GM23248 (cell line): ENCODE data around the gene CAST. TPM values are rescaled to one million over a fixed set of nuclear protein-coding genes. Genes with fewer than 3 reads are reported as not detected.
A peak's percentile ranks its signal among the peaks of the same experiment; 100 is the strongest.
"Not testable (repeated sequence)": the region's sequence is repeated elsewhere in the genome, so short reads cannot be mapped to it uniquely, and the experiment has no call there.

Experiments used
- DNase-seq: peaks from one replicate; pipeline ENCODE4 v3.0.0-alpha.2; 2015
- H2AFZ ChIP-seq: fragments of 200-600 bp; sonication (generic); 2 replicates; pipeline ENCODE4 v1.6.1; 2016; ENCODE audit warnings: antibody characterized with exemption
- H3F3A ChIP-seq: fragments of 200-600 bp; sonication (generic); 2 replicates; pipeline ENCODE4 v1.6.1; 2016; ENCODE audit warnings: mild to moderate bottlenecking, antibody characterized with exemption, mixed run types; ENCODE audit not compliant: insufficient read depth
- H3K27ac ChIP-seq: fragments of 200-600 bp; sonication (generic); 2 replicates; pipeline ENCODE4 v1.5.1; 2016; ENCODE audit warnings: mild to moderate bottlenecking
- H3K27me3 ChIP-seq: fragments of 200-600 bp; sonication (generic); replicated peaks from 2 replicates; pipeline ENCODE4 v1.6.1; 2016; ENCODE audit warnings: mild to moderate bottlenecking; ENCODE audit not compliant: insufficient read depth
- H3K36me3 ChIP-seq: fragments of 200-600 bp; sonication (generic); 2 replicates; pipeline ENCODE4 v1.6.1; 2016; ENCODE audit warnings: low read depth, mild to moderate bottlenecking
- H3K4me1 ChIP-seq: fragments of 200-600 bp; sonication (generic); 2 replicates; pipeline ENCODE4 v1.6.1; 2016; ENCODE audit warnings: mild to moderate bottlenecking; ENCODE audit not compliant: insufficient read depth
- H3K4me2 ChIP-seq: fragments of 200-600 bp; sonication (generic); one replicate; pipeline ENCODE4 v1.6.1; 2016; ENCODE audit warnings: mild to moderate bottlenecking; ENCODE audit not compliant: unreplicated experiment
- H3K4me3 ChIP-seq: fragments of 200-600 bp; sonication (generic); 2 replicates; pipeline ENCODE4 v1.5.1; 2016; ENCODE audit warnings: mild to moderate bottlenecking
- H3K79me2 ChIP-seq: fragments of 200-600 bp; sonication (generic); 2 replicates; pipeline ENCODE4 v1.6.1; 2016; ENCODE audit warnings: mild to moderate bottlenecking; ENCODE audit not compliant: insufficient read depth
- H3K9ac ChIP-seq: fragments of 200-600 bp; sonication (generic); 2 replicates; pipeline ENCODE4 v1.6.1; 2016; ENCODE audit warnings: mild to moderate bottlenecking
- H3K9me2 ChIP-seq: fragments of 200-600 bp; sonication (generic); 2 replicates; pipeline ENCODE4 v1.6.1; 2016; ENCODE audit warnings: mixed run types, mild to moderate bottlenecking, moderate library complexity; ENCODE audit not compliant: insufficient read depth
- H3K9me3 ChIP-seq: fragments of 200-600 bp; sonication (generic); one replicate; pipeline ENCODE4 v1.6.1; 2017; ENCODE audit warnings: low read depth
- H4K20me1 ChIP-seq: fragments of 200-600 bp; sonication (generic); 2 replicates; pipeline ENCODE4 v1.6.0; 2016; ENCODE audit not compliant: insufficient read depth
- EZH2 ChIP-seq: fragments of 200-600 bp; sonication (generic); IDR thresholded peaks from 2 replicates; pipeline ENCODE4 v1.6.1; 2018; ENCODE audit warnings: antibody characterized with exemption, mild to moderate bottlenecking; ENCODE audit not compliant: insufficient read depth, poor library complexity, severe bottlenecking
- EZH2phosphoT487 ChIP-seq: fragments of 200-600 bp; sonication (generic); IDR thresholded peaks from 2 replicates; pipeline ENCODE4 v1.6.1; 2018; ENCODE audit warnings: antibody characterized with exemption, moderate library complexity, mild to moderate bottlenecking, low read depth; ENCODE audit not compliant: insufficient read depth
- WGBS, 2 experiments: methylation state at CpG; one replicate each; pipeline ENCODE4 v1.1.6; 2015 to 2017; ENCODE audit warnings: low lambda C conversion rate in 2 of 2, low coverage in 1 of 2; ENCODE audit errors: missing lambda C conversion rate in 2 of 2; 5-methylcytosine and 5-hydroxymethylcytosine counted together
- in situ Hi-C: fragments of 300-500 bp; cut with MboI; formaldehyde crosslinking; loops from 2 replicates; pipeline ENCODE4 v1.15.0; 2020
- polyA plus RNA-seq: library from polyadenylated mRNA; unstranded; fragments of >200 nt; fragmentation: Nextera tagmentation; extraction: Ambion mirVana; gene quantifications from 2 replicates; pipeline ENCODE4 v1.2.1, GENCODE V29; 2016
- total RNA-seq: library from RNA; depleted of rRNA; stranded (reverse); fragments of >200 nt; shearing (Covaris generic); gene quantifications from 2 replicates; pipeline ENCODE4 v1.2.3, GENCODE V29; 2014

The CAST gene
- total and polyA plus RNA-seq, 2 experiments from 2014 or later = 179 to 196 TPM

- no peak for TF ChIP-seq EZH2
- no peak for TF ChIP-seq EZH2phosphoT487
- DNase-seq = peak; percentile 81
- no peaks in the 10 kb centered on the region for H3K79me2 ChIP-seq
- no peaks in the 10 kb centered on the region for H3K9me2 ChIP-seq
- 0 out of 2 replicates have a peak overlapping the region, but pooled peaks have one; percentile 21 for H2AFZ ChIP-seq
- H3K9me3 ChIP-seq = no peaks in the 10 kb centered on the region
- peaks cover 88% of the 10 kb centered on the region for H3K36me3 ChIP-seq
- no peaks in the 10 kb centered on the region for H3K27me3 ChIP-seq
- peaks cover 23% of the 10 kb centered on the region for H3K4me1 ChIP-seq
- peak overlapping the region; percentile 2 for H3K4me2 ChIP-seq
- in situ Hi-C loops = no loop called here
- H3K27ac ChIP-seq = peak overlapping the region; percentile 39
- H3F3A ChIP-seq = peaks cover 30% of the 10 kb centered on the region
- no peaks in the 10 kb centered on the region for H4K20me1 ChIP-seq
- H3K9ac ChIP-seq = 0 out of 2 replicates have a peak overlapping the region, but pooled peaks have one; percentile 5
- 35 to 42% methylated on average over 11 of the region's 11 CpGs for WGBS, 2 experiments
- no peak overlapping the region for H3K4me3 ChIP-seq
Measured at GRCh38 chr5:96743065-96743768, 81.0 kb downstream of the CAST start.

- WGBS, 2 experiments = 58 to 71% methylated on average over 4 of the region's 4 CpGs
- Histone ChIP-seq H3K4me2 (peak overlapping the region; percentile 2), H3K36me3 (peaks cover 88% of the 10 kb centered on the region)
Measured at GRCh38 chr5:96743805-96744204, 81.6 kb downstream of the CAST start.

GRCh38 chr5:96744218-96744617 is 82.0 kb downstream of the CAST start:
- H3K4me2 ChIP-seq, H3K4me3 ChIP-seq, DNase-seq, H3K9me2 ChIP-seq, H4K20me1 ChIP-seq, H3K9me3 ChIP-seq, H3K79me2 ChIP-seq, in situ Hi-C loops, H3K27me3 ChIP-seq, H2AFZ ChIP-seq, H3K9ac ChIP-seq: not testable (repeated sequence)
- WGBS, 2 experiments = 89% methylated on average over 5 of the region's 5 CpGs
- Histone ChIP-seq H3F3A (peaks cover 30% of the 10 kb centered on the region), H3K4me1 (peaks cover 23% of the 10 kb centered on the region), H3K36me3 (peaks cover 88% of the 10 kb centered on the region), H3K27ac (peak overlapping the region; percentile 39; the same call in 1 of the 2 replicates)

More at GRCh38 chr5:96743805-96744204, 81.6 kb downstream of the CAST start:
- Histone ChIP-seq H3K4me1 (peaks cover 23% of the 10 kb centered on the region), H3K27ac (peak overlapping the region; percentile 39), H3K4me3 (no peak overlapping the region), H3F3A (peaks cover 30% of the 10 kb centered on the region), H2AFZ (0 out of 2 replicates have a peak overlapping the region, but pooled peaks have one; percentile 21), H3K9me2 (no peaks in the 10 kb centered on the region), H4K20me1 (no peaks in the 10 kb centered on the region), H3K79me2 (no peaks in the 10 kb centered on the region), H3K9me3 (no peaks in the 10 kb centered on the region), H3K27me3 (no peaks in the 10 kb centered on the region), H3K9ac (0 out of 2 replicates have a peak overlapping the region, but pooled peaks have one; percentile 5)
- DNase-seq = no peak
- in situ Hi-C loops = no loop called here
- no peak for TF ChIP-seq EZH2phosphoT487
- no peak for TF ChIP-seq EZH2

- Histone ChIP-seq H3K4me3 (no peak overlapping the region), H3K9ac (no peak overlapping the region), H3K9me2 (no peaks in the 10 kb centered on the region), H3K79me2 (no peaks in the 10 kb centered on the region), H3F3A (peaks cover 30% of the 10 kb centered on the region), H4K20me1 (no peaks in the 10 kb centered on the region), H2AFZ (no peak overlapping the region), H3K27ac (no peak overlapping the region), H3K9me3 (no peaks in the 10 kb centered on the region), H3K36me3 (peaks cover 87% of the 10 kb centered on the region), H3K27me3 (no peaks in the 10 kb centered on the region), H3K4me1 (peaks cover 23% of the 10 kb centered on the region), H3K4me2 (no peak overlapping the region)
- TF ChIP-seq EZH2 = no peak
- no peak for TF ChIP-seq EZH2phosphoT487
- in situ Hi-C loops = no loop called here
- 80 to 84% methylated on average over 5 of the region's 5 CpGs for WGBS, 2 experiments
- no peak for DNase-seq
Measured at GRCh38 chr5:96745025-96745424, 82.8 kb downstream of the CAST start.
